ENCODE data around the gene ATXN10. TPM values are rescaled to one million over a fixed set of nuclear protein-coding genes. Genes with fewer than 3 reads are reported as not detected.
"Not testable (repeated sequence)": the region's sequence is repeated elsewhere in the genome, so short reads cannot be mapped to it uniquely, and the experiment has no call there.

Gene ATXN10
- polyA plus RNA-seq, 10 donors, result 174 to 218 (median 195) TPM

DNA sequence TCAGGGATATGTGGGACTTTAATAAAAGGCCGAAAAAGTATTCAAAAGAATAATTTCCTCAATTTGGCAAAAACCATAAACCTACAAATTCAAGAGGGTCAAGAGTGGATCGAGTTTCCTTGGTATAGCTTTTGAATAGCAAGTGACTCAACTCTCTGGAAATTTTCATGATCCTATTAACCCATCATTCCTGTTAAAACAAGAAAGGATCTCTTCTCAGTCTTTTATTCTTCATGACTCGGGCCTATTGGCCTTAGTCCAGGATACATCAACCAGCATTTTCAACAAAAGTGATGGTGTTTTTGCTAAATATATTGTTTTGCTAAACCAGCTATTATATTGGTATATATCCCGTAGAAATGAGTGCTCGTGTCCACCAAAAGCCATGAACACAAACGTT is 110.3 kb downstream of the ATXN10 start:
- DNase-seq, result peak in 1 of 3 donors; percentile 16

- DNase-seq, result no peak
Observed at GRCh38 chr22:45783021-45783420, 111.4 kb downstream of the ATXN10 start.

DNA sequence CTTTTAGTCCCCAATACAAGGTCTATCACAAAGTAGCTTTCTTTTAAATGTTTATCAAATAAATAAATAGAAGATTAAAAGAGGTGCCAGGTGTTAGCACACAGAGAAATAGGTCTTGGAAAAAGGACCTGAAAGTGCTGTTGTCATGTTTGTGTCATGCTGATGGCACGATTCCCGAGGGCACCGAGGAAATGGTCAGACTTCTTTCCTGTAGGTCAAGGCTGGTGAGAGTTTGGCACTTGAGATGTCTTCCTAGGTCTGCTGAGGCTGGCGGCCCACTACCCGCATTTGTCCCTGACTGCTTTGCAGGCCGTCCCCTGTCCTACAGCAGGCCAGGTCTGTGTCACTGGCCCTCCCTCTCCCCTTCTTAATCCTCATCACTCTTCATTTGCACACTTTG is 112.1 kb downstream of the ATXN10 start:
- no peak for DNase-seq

DNA sequence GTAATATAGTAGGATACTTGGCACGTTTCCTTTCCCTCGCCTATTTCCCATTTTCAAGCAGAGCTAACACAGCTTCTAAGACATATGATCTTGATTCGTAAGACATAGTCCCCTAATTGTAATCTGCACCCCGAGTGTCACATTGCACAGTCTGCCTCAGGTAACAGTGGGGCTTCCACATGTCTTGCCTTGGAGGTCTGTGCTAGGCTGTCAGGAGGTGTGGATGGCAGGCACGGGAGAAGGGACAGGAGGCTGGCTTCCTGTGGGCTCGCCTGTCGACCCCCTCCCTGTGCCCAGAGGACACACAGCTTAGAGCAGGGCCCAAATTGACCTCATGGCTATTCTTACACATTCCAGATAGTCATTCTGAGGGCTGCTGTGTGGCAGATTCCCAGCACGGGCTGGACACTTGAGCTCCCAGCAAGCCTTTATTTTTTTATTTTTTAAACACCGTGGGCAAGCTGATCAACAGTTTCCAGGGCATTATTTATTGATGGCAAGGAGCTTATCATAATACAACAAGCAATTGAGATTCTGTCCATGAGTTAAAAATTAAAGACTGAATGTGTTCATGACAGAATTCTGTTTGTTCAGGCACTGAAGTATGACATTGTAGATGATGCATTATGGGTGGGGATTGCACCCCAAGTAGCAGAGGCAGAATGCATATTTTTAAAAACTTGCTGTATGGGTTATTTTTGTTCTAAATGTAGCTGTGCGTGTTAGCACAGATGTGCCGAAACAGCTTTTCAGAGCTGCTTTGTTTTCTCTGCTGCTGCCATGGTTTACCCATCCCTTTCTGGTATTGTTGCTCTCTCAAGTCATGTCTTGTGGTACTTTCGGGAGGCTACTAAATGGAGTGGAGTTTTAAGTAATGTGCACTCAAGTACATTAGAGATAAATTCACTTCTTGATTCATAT is 113.0 kb downstream of the ATXN10 start:
- peak in 1 of 3 donors; percentile 5 for DNase-seq

- no peak for DNase-seq
Observed at GRCh38 chr22:45785458-45785857, 113.8 kb downstream of the ATXN10 start.

GRCh38 chr22:45786726-45787125 is 115.1 kb downstream of the ATXN10 start:
- DNase-seq, result no peak

GRCh38 chr22:45787759-45788158 is 116.1 kb downstream of the ATXN10 start:
- DNase-seq, result no peak

GRCh38 chr22:45788522-45788921 is 116.9 kb downstream of the ATXN10 start:
- no peak for DNase-seq

GRCh38 chr22:45790401-45790800 is 118.8 kb downstream of the ATXN10 start:
- no peak for DNase-seq

DNA sequence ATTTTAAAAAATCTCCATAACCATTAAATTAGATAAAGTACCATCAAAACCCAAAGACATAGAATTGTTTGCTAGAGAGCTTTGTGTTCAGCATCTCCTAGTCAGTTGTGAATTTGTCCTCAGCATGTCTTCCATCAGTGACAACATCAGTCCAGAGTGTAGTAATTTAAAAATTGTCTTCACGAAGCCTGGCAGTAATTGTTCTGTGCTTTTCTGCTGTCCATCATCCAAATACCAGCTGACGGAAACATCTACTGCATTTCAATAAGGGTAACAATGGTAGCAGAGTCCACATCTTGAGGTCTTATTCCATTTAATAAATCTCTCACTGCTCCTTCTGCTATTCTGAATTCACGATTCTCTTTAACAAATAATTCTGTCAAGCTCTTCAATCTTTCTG is 121.5 kb downstream of the ATXN10 start:
- no peak for DNase-seq

DNA sequence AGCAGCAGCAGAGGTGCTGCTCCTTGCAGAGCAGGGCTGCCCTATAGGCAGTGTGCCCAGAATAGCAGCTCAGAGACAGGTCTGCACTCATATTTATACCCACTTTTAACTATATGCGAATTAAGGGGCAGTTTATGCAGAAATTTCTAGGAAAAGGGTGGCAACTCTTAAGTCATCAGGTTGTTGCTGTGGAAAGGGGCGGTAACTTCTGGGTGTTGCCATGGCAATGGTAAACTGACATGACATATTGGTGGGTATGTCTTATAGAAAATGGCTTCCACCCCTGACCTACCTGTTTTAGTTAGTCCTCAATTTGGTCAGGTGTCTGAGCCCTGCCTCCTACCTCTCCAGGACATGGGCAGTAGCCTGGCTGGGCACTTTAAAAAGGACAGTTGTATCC is 122.3 kb downstream of the ATXN10 start:
- no peak for DNase-seq

- not testable (repeated sequence) for DNase-seq
Observed at GRCh38 chr22:45796009-45796408, 124.4 kb downstream of the ATXN10 start.

DNA sequence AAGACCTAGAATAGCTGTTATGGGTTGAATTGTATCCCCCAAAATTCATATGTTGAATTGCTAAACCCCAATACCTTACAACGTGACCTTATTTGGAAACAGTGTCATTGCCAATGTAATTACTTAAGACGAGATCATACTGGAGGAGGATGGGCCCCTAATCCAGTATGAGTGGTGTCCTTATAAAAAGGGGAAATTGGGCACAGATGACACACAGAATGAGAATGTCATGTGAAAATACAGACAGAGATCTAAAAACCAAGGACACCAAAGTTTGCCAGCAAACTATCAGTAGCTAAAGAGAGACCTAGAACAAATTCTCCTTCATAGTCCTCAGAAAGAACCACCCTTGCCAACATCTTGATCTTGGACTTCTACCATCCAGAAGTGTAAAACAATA is 127.7 kb downstream of the ATXN10 start:
- no peak for DNase-seq

DNA sequence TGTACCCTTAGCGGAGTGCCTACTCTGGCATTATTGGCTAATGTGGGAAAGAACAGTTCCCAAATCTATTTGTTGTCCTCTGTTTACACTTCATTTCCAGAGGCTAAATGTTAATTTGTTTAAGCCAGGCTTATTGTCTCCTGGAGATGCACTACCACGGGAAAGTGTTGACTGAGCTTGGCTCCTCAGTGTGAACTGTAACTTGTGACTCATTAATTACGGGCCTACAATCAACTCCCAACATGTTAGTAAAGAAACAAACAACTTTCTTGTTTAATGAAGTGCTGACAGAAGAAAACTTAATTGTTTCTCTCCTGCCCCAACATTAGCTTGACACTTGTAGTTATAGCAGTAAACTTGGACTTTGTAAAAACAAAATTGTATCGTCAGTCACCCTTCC is 130.4 kb downstream of the ATXN10 start:
- DNase-seq, result no peak

DNA sequence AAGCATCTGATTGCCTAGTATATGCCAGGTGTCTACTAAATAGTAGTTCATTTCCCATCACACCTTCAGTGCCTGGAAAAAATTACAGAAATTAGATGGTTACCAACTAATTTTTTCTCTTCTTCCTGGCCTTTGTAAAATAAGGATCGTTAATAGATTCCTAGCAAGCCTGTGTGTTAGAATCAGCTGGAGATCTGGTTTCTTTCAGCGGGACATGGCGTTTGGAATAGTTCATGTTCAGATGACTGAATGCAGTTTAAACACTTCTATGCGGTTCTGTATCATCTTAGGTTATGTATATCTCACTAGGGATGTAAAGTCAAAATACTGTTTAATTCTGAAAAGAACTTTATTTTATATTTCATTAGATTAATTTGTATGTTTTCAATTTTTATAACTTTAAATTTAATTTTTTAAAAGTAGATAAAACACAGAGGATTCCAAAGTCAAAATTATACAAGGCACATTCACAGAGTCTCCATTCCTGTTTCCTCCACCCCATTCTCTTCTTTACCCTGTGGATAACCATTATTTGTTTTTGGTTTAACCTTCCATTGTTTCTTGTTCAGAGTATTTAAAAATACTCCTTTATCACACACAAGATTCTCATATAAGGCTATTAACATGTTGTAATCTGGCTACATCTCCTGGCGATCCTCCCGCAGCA is 132.8 kb downstream of the ATXN10 start:
- DNase-seq, result no peak

DNA sequence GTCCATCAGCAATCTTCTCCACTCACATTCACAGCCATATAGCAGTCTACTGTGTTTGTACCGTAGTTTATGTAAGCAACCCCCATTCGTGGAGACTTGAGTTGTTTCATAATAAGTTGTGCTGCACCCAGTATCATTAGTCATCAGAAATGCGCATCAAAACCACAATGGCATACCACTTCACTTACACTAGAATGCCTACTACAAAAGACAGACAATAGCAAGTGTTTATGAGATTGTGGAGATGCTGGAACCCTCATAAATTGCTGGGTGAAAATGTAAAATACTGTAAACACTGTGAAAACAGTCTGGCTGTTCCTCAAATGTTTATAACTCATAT is 133.3 kb downstream of the ATXN10 start:
- DNase-seq, result peak in 1 of 3 donors; percentile 87

DNA sequence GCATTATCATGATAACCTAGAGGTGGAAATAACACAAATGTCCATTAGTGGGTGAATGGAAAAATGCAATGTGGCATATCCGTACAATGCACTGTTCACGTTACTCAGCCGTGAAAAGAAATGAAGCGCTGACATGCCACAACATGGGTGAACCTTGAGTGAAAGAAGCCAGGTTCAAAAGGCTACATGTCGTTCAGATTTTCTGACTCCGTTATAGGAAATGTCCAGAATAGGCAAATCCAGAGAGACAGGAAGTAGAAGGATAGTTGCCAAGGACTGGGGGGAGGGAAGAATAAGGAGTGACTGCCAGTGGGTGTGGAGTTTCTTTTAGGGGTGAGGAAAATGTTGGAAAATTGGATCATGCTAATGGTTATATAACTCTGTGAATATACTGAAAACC is 133.8 kb downstream of the ATXN10 start:
- no peak for DNase-seq

DNA sequence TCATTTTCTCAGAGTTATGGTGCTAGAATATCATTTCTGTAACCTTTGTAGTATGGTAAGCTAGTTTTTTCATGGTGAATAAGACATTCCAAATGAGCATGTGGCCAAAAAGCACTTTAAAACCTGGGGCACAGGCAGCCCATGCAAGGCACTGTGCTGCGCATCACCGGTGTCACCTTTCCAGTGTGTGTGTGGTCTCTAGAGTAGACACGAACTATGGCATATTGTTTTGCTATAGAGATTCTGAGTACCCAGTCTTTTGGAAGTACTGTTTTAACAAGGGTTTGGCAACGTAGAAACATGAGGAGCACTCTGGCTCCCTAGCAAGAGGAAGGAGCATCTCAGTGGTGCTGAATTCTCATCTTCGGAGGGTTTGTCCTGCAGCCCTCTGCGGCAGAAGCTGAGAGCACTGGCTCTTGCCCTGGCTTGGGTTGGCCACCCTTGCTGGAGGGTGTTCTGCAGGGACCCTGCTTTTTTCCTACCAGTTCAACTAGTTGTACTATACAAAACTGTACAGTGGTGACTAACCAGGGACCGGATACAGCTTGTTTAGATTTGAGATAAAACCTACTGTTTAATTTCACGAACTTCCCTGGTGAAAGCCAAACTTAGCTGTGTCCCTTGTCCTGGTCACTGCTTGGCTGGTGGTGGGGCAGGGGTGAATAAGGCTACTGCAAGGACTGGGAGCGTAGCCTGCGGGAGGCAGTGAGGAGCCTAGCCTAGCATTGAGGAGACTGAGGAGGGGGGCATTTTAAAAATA is 135.7 kb downstream of the ATXN10 start:
- no peak for DNase-seq

DNA sequence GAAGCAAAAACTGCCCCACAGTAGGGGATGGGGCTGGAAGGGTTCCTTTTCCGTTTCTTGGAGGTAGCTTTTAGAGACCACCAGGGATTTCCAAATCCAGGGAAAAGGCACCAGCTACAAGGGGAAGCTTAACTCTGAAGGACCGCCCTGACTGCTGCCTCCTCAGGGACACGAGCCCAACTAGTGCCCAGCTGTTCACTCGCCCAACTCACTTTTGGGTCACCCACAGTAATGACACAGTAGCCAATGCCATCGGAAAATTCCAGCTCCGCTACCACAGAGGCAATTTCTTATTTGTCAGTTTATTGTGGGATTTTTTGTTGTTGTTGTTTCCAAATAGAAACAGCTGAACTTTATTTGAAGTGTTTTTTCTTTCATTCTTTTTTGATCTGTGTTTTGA is 141.3 kb downstream of the ATXN10 start:
- no peak for DNase-seq

- DNase-seq, result no peak
Observed at GRCh38 chr22:45814198-45814597, 142.6 kb downstream of the ATXN10 start.

DNA sequence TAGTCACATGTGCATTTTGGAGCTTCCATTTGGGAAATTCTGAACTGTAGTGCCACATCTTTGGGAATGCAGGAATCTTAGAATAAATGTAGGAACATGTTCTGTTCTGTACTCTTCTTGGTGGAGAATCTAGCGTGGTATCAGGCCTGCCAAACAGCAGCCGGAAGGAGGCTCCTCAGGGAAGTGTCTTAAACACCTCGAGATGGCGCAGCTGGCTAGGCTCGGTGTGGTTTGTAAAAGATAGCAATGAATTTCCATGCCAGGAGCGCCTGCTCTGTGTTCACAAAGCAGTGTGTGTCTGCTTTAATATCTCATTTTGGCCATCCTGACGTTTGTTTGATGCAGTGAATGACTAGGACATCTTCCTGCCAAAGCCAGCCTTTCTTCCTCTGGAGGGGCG is 145.1 kb downstream of the ATXN10 start:
- no peak for DNase-seq

GRCh38 chr22:45817745-45818423 is 146.2 kb downstream of the ATXN10 start:
- peak; percentile 22 to 39 (median 32) for DNase-seq
